ENCODE results near the gene EXOC3L4.

DNA sequence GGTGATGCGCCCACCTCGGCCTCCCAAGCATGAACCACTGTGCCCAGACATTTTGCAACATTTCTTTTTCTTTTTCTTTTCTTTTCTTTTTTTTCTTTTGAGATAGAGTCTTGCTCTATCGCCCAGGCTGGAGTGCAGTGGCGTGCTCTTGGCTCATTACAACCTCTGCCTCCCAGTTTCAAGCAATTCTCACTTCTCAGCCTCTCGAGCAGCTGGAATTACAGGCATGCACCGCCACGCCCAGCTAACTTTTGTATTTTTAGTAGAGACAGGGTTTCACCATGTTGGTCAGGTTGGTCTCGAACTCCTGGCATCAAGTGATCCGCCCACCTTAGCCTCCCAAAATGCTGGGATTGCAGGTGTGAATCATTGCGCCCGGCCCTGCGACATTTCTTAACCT lies 29.5 kb upstream of the EXOC3L4 start:
- TF ChIP-seq, protein P1, sequence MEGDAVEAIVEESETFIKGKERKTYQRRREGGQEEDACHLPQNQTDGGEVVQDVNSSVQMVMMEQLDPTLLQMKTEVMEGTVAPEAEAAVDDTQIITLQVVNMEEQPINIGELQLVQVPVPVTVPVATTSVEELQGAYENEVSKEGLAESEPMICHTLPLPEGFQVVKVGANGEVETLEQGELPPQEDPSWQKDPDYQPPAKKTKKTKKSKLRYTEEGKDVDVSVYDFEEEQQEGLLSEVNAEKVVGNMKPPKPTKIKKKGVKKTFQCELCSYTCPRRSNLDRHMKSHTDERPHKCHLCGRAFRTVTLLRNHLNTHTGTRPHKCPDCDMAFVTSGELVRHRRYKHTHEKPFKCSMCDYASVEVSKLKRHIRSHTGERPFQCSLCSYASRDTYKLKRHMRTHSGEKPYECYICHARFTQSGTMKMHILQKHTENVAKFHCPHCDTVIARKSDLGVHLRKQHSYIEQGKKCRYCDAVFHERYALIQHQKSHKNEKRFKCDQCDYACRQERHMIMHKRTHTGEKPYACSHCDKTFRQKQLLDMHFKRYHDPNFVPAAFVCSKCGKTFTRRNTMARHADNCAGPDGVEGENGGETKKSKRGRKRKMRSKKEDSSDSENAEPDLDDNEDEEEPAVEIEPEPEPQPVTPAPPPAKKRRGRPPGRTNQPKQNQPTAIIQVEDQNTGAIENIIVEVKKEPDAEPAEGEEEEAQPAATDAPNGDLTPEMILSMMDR (IDR thresholded peaks at IDR 0.05; ENCODE audit: low read depth, low read length, poor library complexity, severe bottlenecking), result no peak
- no peak for TF ChIP-seq EZH2phosphoT487 (IDR thresholded peaks at IDR 0.05; ENCODE audit: borderline replicate concordance, low read length)
